ENCODE results near the gene B4GALT1. TPM values are rescaled to one million over a fixed set of nuclear protein-coding genes. Genes with fewer than 3 reads are reported as not detected.

B4GALT1 gene
- total RNA-seq, 1 experiment from 2014 or later, result 31.4 TPM

- RAD21 ChIA-PET (ENCODE audit: low non-redundant PET in 1 of 2, low total read pairs in 2 of 2, uncharacterized antibody in 2 of 2, unreplicated experiment in 2 of 2), result no interaction called here
- Histone ChIP-seq H3K4me2 (ENCODE audit: low read length) (peak overlapping the region; percentile 87), H3K27ac (ENCODE audit: low read depth, low read length) (no peak overlapping the region), H3K27me3 (ENCODE audit: insufficient read depth, low read length) (no peaks in the 10 kb centered on the region), H4K20me1 (ENCODE audit: insufficient read depth) (no peaks in the 10 kb centered on the region), H3K4me1 (ENCODE audit: control insufficient read depth in 1 of 2, insufficient read depth in 2 of 2, low read length in 2 of 2) (peaks cover 64 to 86% of the 10 kb centered on the region in 2 experiments), H3K36me3 (ENCODE audit: control insufficient read depth in 1 of 2, insufficient read depth in 2 of 2, low read length in 2 of 2) (no peaks in the 10 kb centered on the region), H3K9me2 (ENCODE audit: insufficient read depth) (no peaks in the 10 kb centered on the region), H3K4me3 (replicated peaks in 1 of 2; ENCODE audit: low read depth in 1 of 2, low read length in 2 of 2) (peak overlapping the region in 1 of 2 experiments; percentile 4; a peak in 2 of 4 replicates), H3K79me2 (ENCODE audit: insufficient read depth, low read length) (peaks cover 75% of the 10 kb centered on the region), H3K9me3 (ENCODE audit: control insufficient read depth in 1 of 2, insufficient read depth in 1 of 2, low read depth in 1 of 2, low read length in 2 of 2) (no peaks in the 10 kb centered on the region), H2AFZ (ENCODE audit: low read depth, low read length, poor library complexity, severe bottlenecking) (no peak overlapping the region), H3K9ac (ENCODE audit: low read length) (peak overlapping the region; percentile 63)
- intact Hi-C loops (cut with micrococcal nuclease), result no loop called here
- POLR2A ChIA-PET, result interaction anchor here (3.5 kb wide), 1 partner anchor 8 kb away, joined by 14 read pairs; no protein-coding TSS in a partner anchor
- CTCF ChIA-PET, result interaction anchor here (2.5 kb wide), 1 partner anchor 10 kb away, joined by 13 read pairs; no protein-coding TSS in a partner anchor
- no peak for ATAC-seq
- no peak for DNase-seq (ENCODE audit: low read depth, low spot score)
- no peak for TF ChIP-seq RAD21 (IDR thresholded peaks at IDR 0.05; ENCODE audit: low read depth)
- no peak for TF ChIP-seq MAX (IDR thresholded peaks at IDR 0.05)
- TF ChIP-seq ZBTB33 (IDR thresholded peaks at IDR 0.05; ENCODE audit: extremely low read depth, insufficient replicate concordance, low read length), result no peak
- TF ChIP-seq YY1 (IDR thresholded peaks at IDR 0.05; ENCODE audit: extremely low read depth, insufficient replicate concordance, low read depth, low read length), result no peak
- TF ChIP-seq REST (IDR thresholded peaks at IDR 0.05; ENCODE audit: low read depth), result no peak
- TF ChIP-seq EZH2phosphoT487 (IDR thresholded peaks at IDR 0.05; ENCODE audit: borderline replicate concordance), result no peak
- TF ChIP-seq SRF (IDR thresholded peaks at IDR 0.05; ENCODE audit: low read depth), result no peak
- no peak for TF ChIP-seq CBX3 (IDR thresholded peaks at IDR 0.05; ENCODE audit: low read depth)
- no peak for TF ChIP-seq ELF1 (IDR thresholded peaks at IDR 0.05; ENCODE audit: borderline replicate concordance, low read depth)
- no peak for TF ChIP-seq ATF3 (IDR thresholded peaks at IDR 0.05)
- TF ChIP-seq TCF7L2 (IDR thresholded peaks at IDR 0.05; ENCODE audit: borderline replicate concordance, extremely low read depth, insufficient read depth, insufficient read length), result no peak
- TF ChIP-seq JUND (IDR thresholded peaks at IDR 0.05), result no peak
- TF ChIP-seq CEBPB (IDR thresholded peaks at IDR 0.05; ENCODE audit: low read depth), result no peak
- no peak for TF ChIP-seq POLR2AphosphoS5 (IDR thresholded peaks at IDR 0.05; ENCODE audit: low read depth, low read length)
- no TSS peak for BruUV-seq (replicated peaks)
Observed at GRCh38 chr9:33159777-33160127, 7.4 kb downstream of the B4GALT1 start.

Data from HCT116 (cell line).